ENCODE data around the gene ATP5F1D.

Gene ATP5F1D

DNA sequence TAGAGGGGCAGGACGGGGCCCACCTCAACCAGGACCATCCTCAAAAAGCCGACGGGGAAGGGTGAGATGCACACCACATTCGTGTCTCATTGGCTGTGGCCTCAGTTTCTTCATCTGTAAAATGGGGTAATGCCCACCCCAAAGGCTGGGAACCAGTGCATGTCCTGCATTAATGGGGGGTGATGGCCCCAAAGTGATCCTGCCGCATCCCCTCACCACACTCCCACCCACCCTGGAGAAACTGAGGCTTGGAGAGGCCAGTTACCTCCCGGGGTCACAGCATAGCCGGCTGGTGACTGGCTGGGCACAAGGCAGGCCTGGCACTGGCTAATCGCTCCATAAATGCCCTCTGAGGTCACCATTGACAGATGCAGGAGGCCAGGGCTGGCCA is 6.2 kb downstream of the ATP5F1D start:
- TF ChIP-seq CTCF (IDR thresholded peaks at IDR 0.05; ENCODE audit: low read depth, low read length, missing control alignments): no peak
- no peak for DNase-seq (ENCODE audit: extremely low read depth, low read depth)
- H3K4me3 ChIP-seq (replicated peaks; ENCODE audit: low read depth, low read length): peak overlapping the region; percentile 57

- peak within 1 kb of the TSS; percentile 57 for H3K4me3 ChIP-seq (replicated peaks; ENCODE audit: low read depth, low read length)
- TF ChIP-seq CTCF (IDR thresholded peaks at IDR 0.05; ENCODE audit: low read depth, low read length, missing control alignments): peak; percentile 45
- DNase-seq (ENCODE audit: extremely low read depth, low read depth): no peak
Measured at GRCh38 chr19:1248139-1248785, 6.7 kb downstream of the ATP5F1D start, which contains the start of gene MIDN. MIDN (plus strand) TSS chr19:1248583; CDS start chr19:1250297, 1,714 bp downstream.

DNA sequence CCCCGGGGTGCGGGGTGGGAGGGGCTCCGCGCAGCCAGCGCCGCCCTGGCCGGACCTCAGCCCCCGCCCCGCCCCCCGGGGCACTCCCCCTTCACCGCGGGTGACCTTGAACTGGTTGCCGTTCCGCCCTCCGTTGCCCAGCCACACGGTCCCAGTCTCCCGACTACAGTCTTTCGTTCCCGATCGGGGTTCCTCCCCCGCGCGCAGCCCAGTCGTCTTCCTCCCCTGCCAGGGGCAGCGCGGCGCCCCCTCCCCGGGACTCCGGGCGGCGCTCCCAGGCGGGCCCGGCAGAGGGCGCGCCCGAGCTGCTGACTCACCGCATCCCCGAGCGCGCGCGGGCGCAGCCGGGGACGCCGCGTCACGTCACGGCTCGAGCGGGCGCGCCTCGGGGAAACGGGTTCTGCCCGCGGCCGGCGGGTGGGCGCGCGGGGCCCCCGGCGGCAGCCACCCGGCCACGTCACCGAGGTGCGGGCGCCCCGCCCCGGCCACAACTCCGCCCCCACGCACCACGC is 7.3 kb downstream of the ATP5F1D start:
- DNase-seq (ENCODE audit: extremely low read depth, low read depth): no peak
- peak; percentile 51 for TF ChIP-seq CTCF (IDR thresholded peaks at IDR 0.05; ENCODE audit: low read depth, low read length, missing control alignments)
- H3K4me3 ChIP-seq (replicated peaks; ENCODE audit: low read depth, low read length): peak overlapping the region; percentile 57

DNA sequence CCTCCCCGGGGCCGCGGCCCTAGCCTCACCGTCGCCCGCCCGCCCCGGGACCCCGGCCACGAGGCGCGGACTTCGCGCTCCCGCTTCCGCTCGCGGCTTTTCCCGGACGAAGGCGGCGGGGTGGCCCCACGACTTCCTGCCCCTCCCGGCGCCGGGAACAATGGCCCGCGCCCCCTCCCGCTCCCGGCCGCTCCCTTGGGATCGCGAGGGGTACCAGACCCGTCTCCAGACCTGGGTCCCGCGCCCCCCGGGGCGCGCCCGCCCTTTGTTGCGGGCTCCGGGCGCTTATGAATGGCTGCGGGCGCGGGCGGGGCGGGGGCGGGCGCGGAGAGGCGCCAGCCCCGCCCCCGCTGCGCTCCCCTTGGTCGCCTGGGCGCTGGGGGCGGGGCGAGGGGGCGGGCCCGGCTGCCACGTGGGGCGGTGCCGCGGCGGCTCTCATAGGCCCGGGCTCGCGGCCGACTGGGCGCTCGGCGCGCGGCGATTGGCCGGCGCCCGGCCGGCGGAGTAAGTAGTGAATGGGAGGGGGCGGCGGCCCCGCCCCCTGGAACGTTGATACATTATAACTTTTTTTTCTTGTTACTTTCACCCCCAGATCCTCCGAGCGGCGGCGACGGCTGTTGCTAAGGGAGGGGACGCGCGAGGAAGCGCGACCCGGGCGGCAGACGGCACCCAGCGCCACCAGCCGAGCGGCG is 7.9 kb downstream of the ATP5F1D start:
- TF ChIP-seq CTCF (IDR thresholded peaks at IDR 0.05; ENCODE audit: low read depth, low read length, missing control alignments): no peak
- no peak for DNase-seq (ENCODE audit: extremely low read depth, low read depth)
- H3K4me3 ChIP-seq (replicated peaks; ENCODE audit: low read depth, low read length): peak overlapping the region; percentile 77

DNA sequence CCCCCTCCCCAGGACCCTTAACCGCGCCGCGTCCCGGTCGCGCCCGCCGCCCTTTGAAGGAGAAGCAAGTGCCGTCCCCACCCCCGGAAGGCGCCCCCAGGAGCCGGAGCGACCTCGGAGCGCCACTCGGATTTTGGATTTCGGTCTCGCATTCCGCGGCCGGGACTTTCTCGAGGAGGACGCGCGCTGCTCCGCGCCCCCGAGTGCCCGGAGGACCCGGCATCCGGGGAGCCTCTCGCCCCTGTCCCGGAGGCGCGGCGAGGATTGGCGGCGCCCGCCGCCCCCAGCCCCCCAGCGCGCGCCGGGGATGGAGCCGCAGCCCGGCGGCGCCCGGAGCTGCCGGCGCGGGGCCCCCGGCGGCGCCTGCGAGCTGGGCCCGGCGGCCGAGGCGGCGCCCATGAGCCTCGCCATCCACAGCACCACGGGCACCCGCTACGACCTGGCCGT is 8.5 kb downstream of the ATP5F1D start:
- peak overlapping the region; percentile 77 for H3K4me3 ChIP-seq (replicated peaks; ENCODE audit: low read depth, low read length)
- no peak for TF ChIP-seq CTCF (IDR thresholded peaks at IDR 0.05; ENCODE audit: low read depth, low read length, missing control alignments)
- DNase-seq (ENCODE audit: extremely low read depth, low read depth): no peak

DNA sequence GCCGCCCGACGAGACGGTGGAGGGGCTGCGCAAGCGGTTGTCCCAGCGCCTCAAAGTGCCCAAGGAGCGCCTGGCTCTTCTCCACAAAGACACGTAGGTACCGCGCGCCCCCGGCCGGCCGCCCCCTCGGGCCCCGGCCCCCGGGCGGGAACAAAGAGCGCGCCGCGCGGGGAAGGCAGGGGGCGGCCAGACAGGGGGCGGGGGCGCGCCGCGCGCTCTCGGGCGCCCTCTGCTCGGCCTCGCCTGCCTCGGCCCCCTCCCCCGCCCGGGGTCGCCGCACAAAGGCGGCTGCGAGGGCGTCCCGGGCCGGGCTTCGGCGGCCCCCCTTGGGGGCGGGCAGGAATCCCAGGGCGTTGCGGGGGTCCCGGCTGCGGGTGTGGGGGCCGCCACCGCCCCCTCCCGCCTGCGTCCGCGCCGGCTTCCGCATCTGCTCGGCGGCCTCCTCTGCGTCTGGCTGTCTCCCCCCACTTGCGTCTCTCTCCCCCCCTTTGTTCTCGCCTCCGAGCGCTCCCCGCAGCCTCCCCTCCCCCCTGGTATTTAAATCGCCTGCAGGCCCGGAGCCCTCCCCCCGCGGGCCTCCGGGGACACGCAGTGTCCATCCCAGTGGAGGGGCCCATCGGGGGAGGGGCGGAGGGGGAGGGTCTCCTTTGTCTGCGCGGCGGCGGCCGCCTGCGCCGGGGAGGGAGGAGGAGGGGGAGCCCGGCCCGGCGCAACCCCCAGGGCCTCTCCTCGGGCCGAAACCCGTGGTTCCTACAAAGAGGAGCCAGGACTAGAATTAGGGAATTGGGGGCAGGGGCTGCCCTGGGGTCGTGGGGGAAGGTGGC is 9.1 kb downstream of the ATP5F1D start:
- peak overlapping the region; percentile 77 for H3K4me3 ChIP-seq (replicated peaks; ENCODE audit: low read depth, low read length)
- no peak for DNase-seq (ENCODE audit: extremely low read depth, low read depth)
- no peak for TF ChIP-seq CTCF (IDR thresholded peaks at IDR 0.05; ENCODE audit: low read depth, low read length, missing control alignments)
